ENCODE measurements around the gene NISCH.
"Not testable (repeated sequence)": the region's sequence is repeated elsewhere in the genome, so short reads cannot be mapped to it uniquely, and the experiment has no call there.

NISCH gene

GRCh38 chr3:52517796-52518722 lies 62.7 kb downstream of the NISCH start:
- no peak for DNase-seq

- DNase-seq, result no peak
Observed at GRCh38 chr3:52518723-52519444, 63.5 kb downstream of the NISCH start.

DNA sequence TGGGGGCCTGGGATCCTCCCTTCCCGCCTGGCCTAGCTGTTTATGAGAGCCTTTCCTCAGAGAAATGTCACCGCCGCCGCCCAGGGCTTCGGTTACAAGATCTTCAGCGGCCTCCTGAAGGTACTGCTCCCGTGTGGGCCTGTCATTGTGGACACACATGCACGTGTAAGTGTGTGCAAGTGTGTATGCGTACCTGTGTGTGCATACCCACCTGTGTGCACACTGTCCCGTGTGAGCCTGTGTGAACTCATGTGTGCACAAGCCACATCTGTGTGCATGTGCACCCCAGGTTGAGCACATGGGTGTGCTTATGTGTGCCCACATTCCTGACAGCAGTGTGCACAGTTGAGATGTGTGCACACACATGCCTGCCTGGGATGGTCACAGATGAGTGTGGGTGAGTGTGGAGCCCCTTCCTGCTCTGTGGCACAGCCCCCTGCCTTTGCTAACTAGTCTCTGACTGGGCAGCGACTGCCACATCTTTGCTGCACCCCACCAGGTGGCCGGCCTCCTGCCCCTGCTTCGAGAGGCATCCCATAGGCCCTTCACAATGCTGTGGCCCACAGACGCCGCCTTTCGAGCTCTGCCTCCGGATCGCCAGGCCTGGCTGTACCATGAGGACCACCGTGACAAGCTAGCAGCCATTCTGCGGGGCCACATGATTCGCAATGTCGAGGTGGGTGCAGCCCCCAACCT lies 64.2 kb downstream of the NISCH start:
- no peak for DNase-seq

DNA sequence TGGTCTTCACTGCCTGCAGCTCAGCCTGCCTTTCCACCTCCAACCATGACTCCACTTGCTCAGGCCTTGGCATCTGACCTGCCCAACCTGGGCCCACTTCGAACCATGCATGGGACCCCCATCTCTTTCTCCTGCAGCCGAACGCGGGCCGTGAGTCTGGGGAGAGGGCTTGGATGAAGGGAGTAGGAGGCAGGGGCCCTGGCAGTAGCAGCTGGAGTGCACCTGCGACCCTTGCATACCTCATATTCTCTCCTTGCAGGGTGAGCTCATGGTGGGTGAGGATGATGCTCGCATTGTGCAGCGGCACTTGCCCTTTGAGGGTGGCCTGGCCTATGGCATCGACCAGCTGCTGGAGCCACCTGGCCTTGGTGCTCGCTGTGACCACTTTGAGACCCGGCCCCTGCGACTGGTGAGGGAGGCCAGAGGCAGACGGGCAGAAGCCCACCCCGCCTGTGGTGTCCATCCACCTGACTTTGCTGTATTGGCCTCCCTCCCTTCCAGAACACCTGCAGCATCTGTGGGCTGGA lies 64.8 kb downstream of the NISCH start:
- no peak for DNase-seq

DNA sequence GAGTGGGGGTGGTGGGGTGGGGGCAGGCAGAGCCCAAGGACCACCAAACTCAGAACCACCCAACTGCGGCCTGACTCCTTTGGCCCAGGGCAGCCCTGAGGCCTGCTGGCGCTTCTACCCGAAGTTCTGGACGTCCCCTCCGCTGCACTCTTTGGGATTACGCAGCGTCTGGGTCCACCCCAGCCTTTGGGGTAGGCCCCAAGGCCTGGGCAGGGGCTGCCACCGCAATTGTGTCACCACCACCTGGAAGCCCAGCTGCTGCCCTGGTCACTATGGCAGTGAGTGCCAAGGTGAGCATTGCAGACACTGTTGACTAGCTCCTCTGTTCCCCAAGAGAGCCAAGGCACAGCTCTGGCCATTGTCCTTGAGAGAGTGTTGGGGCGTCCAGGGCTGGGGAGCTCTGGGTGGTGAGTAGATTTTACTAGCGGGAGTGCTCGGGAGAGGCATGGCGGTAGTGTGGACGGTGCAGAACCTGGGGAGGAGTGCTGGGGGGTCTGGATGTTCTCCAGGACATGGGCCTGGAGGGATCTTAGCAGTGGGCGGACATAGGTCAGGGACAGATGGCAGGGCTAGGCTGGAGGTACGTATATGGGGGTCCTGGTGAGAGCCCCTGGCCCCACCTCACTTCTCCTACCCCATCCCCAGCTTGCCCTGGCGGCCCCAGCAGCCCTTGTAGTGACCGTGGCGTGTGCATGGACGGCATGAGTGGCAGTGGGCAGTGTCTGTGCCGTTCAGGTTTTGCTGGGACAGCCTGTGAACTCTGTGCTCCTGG lies 65.5 kb downstream of the NISCH start:
- DNase-seq, result no peak

GRCh38 chr3:52521488-52521824 lies 66.1 kb downstream of the NISCH start:
- no peak for DNase-seq

GRCh38 chr3:52521881-52522650 lies 66.7 kb downstream of the NISCH start:
- no peak for DNase-seq

DNA sequence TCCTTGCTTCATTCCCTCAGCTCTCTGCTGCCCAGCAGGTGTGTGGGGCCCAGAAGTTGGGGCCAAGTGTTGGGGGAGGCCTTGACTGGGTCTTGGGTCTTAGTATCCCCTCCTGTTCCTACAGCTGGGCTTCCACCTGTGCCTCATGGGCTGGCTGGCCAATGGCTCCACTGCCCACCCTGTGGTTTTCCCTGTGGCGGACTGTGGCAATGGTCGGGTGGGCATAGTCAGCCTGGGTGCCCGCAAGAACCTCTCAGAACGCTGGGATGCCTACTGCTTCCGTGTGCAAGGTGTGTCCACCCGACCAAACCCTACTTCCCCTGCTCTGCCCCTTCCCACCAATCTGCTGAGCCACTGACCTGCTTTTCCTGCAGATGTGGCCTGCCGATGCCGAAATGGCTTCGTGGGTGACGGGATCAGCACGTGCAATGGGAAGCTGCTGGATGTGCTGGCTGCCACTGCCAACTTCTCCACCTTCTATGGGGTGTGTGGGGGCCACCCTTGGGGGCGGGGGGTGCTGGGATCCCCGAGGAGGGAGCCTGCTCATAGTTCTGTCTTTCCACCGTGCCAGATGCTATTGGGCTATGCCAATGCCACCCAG lies 67.3 kb downstream of the NISCH start:
- DNase-seq, result no peak

GRCh38 chr3:52523386-52524257 lies 68.2 kb downstream of the NISCH start:
- DNase-seq, result no peak

- DNase-seq, result no peak
Observed at GRCh38 chr3:52524258-52524751, 68.9 kb downstream of the NISCH start.

GRCh38 chr3:52524752-52525679 lies 69.6 kb downstream of the NISCH start:
- no peak for DNase-seq

DNA sequence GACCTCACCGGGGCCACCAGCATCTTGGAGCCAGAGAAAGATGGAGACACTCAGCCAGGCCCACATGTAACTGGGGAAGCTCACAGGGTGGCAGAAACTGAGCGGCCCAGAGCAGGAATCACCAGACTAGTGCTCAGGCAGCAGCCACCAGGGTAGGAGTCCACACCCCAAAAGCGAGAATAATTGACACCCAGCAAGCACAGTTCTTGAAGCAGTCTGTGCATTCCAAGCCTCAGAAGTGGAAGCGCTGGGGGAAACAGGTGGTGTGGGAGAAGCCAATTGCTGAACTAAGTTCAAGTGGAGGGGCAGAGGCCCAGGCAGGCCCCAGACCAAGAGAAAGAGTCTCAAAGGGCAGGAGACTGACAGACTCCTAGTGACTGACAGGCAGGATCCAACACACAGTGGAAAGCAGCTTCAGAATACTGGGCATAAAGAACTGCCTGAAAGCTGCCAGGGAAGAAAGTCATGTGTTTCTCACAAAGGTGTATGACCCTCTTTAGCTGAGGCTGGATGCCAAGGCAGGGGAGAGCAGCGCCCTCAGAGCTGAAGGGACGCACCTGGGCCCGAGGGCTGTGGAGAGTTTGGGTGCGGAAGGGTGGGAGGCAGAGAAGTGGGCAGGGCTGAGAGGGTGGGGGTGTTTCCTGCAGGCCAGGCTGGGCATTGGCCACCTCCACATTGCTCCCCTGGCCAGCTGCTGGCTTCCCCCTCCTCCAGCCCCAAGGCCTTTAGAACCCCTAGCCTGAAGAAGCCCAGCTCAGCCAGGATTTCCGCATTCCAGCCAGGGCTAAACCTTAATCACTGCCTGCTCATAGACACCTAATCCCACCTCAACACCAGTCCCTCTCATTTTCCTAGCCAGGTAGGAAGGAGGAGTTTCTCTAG lies 70.5 kb downstream of the NISCH start:
- no peak for DNase-seq

DNA sequence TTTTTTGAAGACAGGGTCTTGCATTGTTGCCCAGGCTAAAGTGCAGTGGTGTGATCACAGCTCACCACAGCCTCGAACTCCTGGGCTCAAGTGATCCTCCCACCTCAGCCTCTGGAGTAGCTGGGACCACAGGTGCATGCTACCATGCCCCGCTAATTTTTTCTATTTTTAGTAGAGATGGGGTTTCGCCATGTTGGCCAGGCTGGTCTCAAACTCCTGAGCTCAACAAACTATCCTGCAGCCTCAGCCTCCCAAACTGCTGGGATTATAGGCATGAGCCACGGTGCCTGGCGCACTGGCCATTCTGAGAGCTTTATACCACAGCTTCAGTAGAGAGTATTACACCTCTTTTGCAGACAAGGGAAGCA lies 71.3 kb downstream of the NISCH start:
- not testable (repeated sequence) for DNase-seq

DNA sequence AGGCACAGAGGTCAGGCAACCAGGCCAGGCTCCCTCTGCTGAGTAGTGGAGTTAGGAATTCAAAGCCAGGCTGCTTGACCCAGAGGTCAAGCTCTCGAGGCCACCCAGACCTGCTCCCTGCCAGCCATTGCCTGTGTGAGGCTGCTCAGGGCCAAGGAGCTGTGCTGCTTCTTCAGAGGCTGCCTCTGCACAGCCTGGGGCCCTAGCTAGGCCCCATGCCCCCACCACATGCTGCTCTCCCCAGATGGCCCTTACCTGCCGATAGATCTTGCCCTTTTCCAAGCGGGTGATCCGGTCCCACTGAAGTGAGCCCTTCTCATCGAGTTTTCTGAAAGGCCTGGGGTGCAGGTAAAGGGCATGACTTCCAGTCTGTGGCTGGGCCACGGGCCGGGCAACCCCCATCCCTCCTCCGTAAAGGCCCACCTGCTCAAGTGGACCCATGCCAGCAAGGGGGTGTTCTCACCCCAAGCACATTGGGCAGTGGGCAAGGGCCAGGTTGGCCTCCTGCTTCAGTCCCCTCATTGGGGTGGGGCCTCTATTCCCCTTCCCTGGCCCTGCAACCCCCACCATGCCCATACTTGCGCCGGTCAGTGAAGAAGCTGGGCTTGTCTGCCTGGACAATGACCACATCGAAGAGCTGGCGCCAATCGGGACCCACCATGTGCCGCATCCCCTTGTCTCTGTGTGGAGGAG lies 71.8 kb downstream of the NISCH start:
- DNase-seq, result no peak

- no peak for DNase-seq
Observed at GRCh38 chr3:52527732-52528585, 72.6 kb downstream of the NISCH start.
